HEK293 (cell line): Measurements from ENCODE around the gene SFXN2.

Experiments used
- EGR2 ChIP-seq: fragments of 450-650 bp; formaldehyde crosslinking; IDR thresholded peaks from 2 replicates; pipeline ENCODE4 v1.5.1; 2016; ENCODE audit warnings: low read depth, missing biosample characterization, missing genetic modification characterization
- FEZF1 ChIP-seq: fragments of 450-650 bp; formaldehyde crosslinking; IDR thresholded peaks from 2 replicates; pipeline ENCODE4 v1.5.1; 2016; ENCODE audit warnings: missing biosample characterization, missing genetic modification characterization
- INSM2 ChIP-seq: fragments of 450-650 bp; formaldehyde crosslinking; IDR thresholded peaks from 2 replicates; pipeline ENCODE4 v1.5.1; 2016; ENCODE audit warnings: missing biosample characterization, missing genetic modification characterization
- ZBTB11 ChIP-seq: fragments of 450-650 bp; formaldehyde crosslinking; conservative IDR thresholded peaks from 2 replicates; pipeline ENCODE4 v1.5.1; 2016; ENCODE audit warnings: low read depth, missing biosample characterization, missing genetic modification characterization
- ZFP41 ChIP-seq: fragments of 450-650 bp; formaldehyde crosslinking; IDR thresholded peaks from 2 replicates; pipeline ENCODE4 v1.5.1; 2016; ENCODE audit warnings: missing biosample characterization, missing genetic modification characterization, borderline replicate concordance
- ZNF121 ChIP-seq: fragments of 450-650 bp; formaldehyde crosslinking; IDR thresholded peaks from 2 replicates; pipeline ENCODE4 v1.5.1; 2016; ENCODE audit warnings: missing biosample characterization, missing genetic modification characterization
- ZNF138 ChIP-seq: fragments of 450-650 bp; formaldehyde crosslinking; IDR thresholded peaks from 2 replicates; pipeline ENCODE4 v1.5.1; 2016; ENCODE audit warnings: missing biosample characterization, missing genetic modification characterization, borderline replicate concordance
- ZNF24 ChIP-seq: fragments of 450-650 bp; formaldehyde crosslinking; IDR thresholded peaks from 2 replicates; pipeline ENCODE4 v1.5.1; 2016; ENCODE audit warnings: missing biosample characterization, missing genetic modification characterization
- ZNF366 ChIP-seq: fragments of 450-650 bp; formaldehyde crosslinking; conservative IDR thresholded peaks from 2 replicates; pipeline ENCODE4 v1.5.1; 2016; ENCODE audit warnings: missing biosample characterization, missing genetic modification characterization
- ZNF473 ChIP-seq: fragments of 450-650 bp; formaldehyde crosslinking; IDR thresholded peaks from 2 replicates; pipeline ENCODE4 v1.5.1; 2017; ENCODE audit warnings: missing biosample characterization, missing genetic modification characterization
- ZNF571 ChIP-seq: fragments of 450-650 bp; formaldehyde crosslinking; IDR thresholded peaks from 2 replicates; pipeline ENCODE4 v1.5.0; 2017; ENCODE audit warnings: missing biosample characterization, missing genetic modification characterization
- ZNF596 ChIP-seq: fragments of 450-650 bp; IDR thresholded peaks from 2 replicates; pipeline ENCODE4 v1.5.0; 2018; ENCODE audit warnings: missing biosample characterization, mild to moderate bottlenecking, missing genetic modification characterization, moderate library complexity
- ZNF677 ChIP-seq: fragments of 450-650 bp; IDR thresholded peaks from 2 replicates; pipeline ENCODE4 v1.5.0; 2018; ENCODE audit warnings: missing biosample characterization, mild to moderate bottlenecking, missing genetic modification characterization, moderate library complexity
- ZNF777 ChIP-seq: fragments of 450-650 bp; formaldehyde crosslinking; IDR thresholded peaks from 2 replicates; pipeline ENCODE4 v1.5.1; 2017; ENCODE audit warnings: missing biosample characterization, missing genetic modification characterization, borderline replicate concordance
- TF ChIP-seq, protein P1 (sequence below): fragments of 450-650 bp; formaldehyde crosslinking; IDR thresholded peaks from 2 replicates; pipeline ENCODE4 v1.5.1; 2016; ENCODE audit warnings: missing biosample characterization, missing genetic modification characterization
- TF ChIP-seq, protein P2 (sequence below): fragments of 450-650 bp; formaldehyde crosslinking; IDR thresholded peaks from 2 replicates; pipeline ENCODE4 v1.5.1; 2017; ENCODE audit warnings: missing biosample characterization, missing genetic modification characterization
- TF ChIP-seq, protein P3 (sequence below): fragments of 450-650 bp; formaldehyde crosslinking; conservative IDR thresholded peaks from 2 replicates; pipeline ENCODE4 v1.5.1; 2016; ENCODE audit warnings: low read depth, missing biosample characterization, missing genetic modification characterization
- TF ChIP-seq, protein P4 (sequence below): fragments of 450-650 bp; formaldehyde crosslinking; IDR thresholded peaks from 2 replicates; pipeline ENCODE4 v1.5.1; 2016; ENCODE audit warnings: missing biosample characterization, missing genetic modification characterization

The SFXN2 gene

GRCh38 chr10:102714621-102715455 is at the start of gene SFXN2 (continued):
- TF ChIP-seq, protein P1, sequence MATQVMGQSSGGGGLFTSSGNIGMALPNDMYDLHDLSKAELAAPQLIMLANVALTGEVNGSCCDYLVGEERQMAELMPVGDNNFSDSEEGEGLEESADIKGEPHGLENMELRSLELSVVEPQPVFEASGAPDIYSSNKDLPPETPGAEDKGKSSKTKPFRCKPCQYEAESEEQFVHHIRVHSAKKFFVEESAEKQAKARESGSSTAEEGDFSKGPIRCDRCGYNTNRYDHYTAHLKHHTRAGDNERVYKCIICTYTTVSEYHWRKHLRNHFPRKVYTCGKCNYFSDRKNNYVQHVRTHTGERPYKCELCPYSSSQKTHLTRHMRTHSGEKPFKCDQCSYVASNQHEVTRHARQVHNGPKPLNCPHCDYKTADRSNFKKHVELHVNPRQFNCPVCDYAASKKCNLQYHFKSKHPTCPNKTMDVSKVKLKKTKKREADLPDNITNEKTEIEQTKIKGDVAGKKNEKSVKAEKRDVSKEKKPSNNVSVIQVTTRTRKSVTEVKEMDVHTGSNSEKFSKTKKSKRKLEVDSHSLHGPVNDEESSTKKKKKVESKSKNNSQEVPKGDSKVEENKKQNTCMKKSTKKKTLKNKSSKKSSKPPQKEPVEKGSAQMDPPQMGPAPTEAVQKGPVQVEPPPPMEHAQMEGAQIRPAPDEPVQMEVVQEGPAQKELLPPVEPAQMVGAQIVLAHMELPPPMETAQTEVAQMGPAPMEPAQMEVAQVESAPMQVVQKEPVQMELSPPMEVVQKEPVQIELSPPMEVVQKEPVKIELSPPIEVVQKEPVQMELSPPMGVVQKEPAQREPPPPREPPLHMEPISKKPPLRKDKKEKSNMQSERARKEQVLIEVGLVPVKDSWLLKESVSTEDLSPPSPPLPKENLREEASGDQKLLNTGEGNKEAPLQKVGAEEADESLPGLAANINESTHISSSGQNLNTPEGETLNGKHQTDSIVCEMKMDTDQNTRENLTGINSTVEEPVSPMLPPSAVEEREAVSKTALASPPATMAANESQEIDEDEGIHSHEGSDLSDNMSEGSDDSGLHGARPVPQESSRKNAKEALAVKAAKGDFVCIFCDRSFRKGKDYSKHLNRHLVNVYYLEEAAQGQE (tag by site-specific recombination) = peak; percentile 81
- TF ChIP-seq ZNF366 (no peak; the same call in 1 of the 2 replicates), ZNF24 (peak; percentile 79; the same call in 1 of the 2 replicates), ZNF473 (no peak), INSM2 (peak; percentile 87), ZNF121 (tag by site-specific recombination) (peak; percentile 100), ZNF596 (tag by site-specific recombination) (no peak), ZNF677 (no peak), ZNF571 (tag by site-specific recombination) (no peak), ZBTB11 (peak; percentile 51; the same call in 1 of the 2 replicates), FEZF1 (tag by site-specific recombination) (no peak), ZFP41 (tag by site-specific recombination) (no peak), ZNF777 (tag by site-specific recombination) (no peak), EGR2 (tag by site-specific recombination) (0 out of 2 replicates have a peak, but pooled peaks have one; percentile 2), ZNF138 (tag by site-specific recombination) (no peak)
- TF ChIP-seq, protein P2, sequence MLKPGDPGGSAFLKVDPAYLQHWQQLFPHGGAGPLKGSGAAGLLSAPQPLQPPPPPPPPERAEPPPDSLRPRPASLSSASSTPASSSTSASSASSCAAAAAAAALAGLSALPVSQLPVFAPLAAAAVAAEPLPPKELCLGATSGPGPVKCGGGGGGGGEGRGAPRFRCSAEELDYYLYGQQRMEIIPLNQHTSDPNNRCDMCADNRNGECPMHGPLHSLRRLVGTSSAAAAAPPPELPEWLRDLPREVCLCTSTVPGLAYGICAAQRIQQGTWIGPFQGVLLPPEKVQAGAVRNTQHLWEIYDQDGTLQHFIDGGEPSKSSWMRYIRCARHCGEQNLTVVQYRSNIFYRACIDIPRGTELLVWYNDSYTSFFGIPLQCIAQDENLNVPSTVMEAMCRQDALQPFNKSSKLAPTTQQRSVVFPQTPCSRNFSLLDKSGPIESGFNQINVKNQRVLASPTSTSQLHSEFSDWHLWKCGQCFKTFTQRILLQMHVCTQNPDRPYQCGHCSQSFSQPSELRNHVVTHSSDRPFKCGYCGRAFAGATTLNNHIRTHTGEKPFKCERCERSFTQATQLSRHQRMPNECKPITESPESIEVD (tag by site-specific recombination) = no peak
- TF ChIP-seq, protein P3, sequence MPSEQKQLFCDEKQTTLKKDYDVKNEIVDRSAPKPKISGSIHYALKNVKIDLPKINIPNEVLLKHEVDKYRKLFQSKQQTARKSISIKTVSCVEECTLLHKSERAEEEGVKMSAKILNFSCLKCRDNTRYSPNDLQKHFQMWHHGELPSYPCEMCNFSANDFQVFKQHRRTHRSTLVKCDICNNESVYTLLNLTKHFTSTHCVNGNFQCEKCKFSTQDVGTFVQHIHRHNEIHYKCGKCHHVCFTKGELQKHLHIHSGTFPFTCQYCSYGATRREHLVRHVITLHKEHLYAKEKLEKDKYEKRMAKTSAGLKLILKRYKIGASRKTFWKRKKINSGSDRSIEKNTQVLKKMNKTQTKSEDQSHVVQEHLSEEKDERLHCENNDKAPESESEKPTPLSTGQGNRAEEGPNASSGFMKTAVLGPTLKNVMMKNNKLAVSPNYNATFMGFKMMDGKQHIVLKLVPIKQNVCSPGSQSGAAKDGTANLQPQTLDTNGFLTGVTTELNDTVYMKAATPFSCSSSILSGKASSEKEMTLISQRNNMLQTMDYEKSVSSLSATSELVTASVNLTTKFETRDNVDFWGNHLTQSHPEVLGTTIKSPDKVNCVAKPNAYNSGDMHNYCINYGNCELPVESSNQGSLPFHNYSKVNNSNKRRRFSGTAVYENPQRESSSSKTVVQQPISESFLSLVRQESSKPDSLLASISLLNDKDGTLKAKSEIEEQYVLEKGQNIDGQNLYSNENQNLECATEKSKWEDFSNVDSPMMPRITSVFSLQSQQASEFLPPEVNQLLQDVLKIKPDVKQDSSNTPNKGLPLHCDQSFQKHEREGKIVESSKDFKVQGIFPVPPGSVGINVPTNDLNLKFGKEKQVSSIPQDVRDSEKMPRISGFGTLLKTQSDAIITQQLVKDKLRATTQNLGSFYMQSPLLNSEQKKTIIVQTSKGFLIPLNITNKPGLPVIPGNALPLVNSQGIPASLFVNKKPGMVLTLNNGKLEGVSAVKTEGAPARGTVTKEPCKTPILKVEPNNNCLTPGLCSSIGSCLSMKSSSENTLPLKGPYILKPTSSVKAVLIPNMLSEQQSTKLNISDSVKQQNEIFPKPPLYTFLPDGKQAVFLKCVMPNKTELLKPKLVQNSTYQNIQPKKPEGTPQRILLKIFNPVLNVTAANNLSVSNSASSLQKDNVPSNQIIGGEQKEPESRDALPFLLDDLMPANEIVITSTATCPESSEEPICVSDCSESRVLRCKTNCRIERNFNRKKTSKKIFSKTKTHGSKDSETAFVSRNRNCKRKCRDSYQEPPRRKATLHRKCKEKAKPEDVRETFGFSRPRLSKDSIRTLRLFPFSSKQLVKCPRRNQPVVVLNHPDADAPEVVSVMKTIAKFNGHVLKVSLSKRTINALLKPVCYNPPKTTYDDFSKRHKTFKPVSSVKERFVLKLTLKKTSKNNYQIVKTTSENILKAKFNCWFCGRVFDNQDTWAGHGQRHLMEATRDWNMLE (tag by site-specific recombination) = no peak
- TF ChIP-seq, protein P4, sequence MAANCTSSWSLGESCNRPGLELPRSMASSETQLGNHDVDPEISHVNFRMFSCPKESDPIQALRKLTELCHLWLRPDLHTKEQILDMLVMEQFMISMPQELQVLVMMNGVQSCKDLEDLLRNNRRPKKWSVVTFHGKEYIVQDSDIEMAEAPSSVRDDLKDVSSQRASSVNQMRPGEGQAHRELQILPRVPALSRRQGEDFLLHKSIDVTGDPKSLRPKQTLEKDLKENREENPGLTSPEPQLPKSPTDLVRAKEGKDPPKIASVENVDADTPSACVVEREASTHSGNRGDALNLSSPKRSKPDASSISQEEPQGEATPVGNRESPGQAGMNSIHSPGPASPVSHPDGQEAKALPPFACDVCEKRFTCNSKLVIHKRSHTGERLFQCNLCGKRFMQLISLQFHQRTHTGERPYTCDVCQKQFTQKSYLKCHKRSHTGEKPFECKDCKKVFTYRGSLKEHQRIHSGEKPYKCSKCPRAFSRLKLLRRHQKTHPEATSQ (tag by site-specific recombination) = peak; percentile 18; the same call in 1 of the 2 replicates
